HG02943 (cell line): ENCODE data around the gene KIAA2012.
"Not testable (repeated sequence)": the region's sequence is repeated elsewhere in the genome, so short reads cannot be mapped to it uniquely, and the experiment has no call there.

Experiments used
- ATAC-seq: cut with Tn5 transposase; IDR thresholded peaks from one replicate; pipeline ENCODE4 v1.9.1; 2021; ENCODE audit warnings: mild to moderate bottlenecking, low read depth, moderate library complexity; ENCODE audit not compliant: unreplicated experiment

KIAA2012 gene

GRCh38 chr2:202178346-202178958 is 105.4 kb downstream of the KIAA2012 start:
- no peak for ATAC-seq

DNA sequence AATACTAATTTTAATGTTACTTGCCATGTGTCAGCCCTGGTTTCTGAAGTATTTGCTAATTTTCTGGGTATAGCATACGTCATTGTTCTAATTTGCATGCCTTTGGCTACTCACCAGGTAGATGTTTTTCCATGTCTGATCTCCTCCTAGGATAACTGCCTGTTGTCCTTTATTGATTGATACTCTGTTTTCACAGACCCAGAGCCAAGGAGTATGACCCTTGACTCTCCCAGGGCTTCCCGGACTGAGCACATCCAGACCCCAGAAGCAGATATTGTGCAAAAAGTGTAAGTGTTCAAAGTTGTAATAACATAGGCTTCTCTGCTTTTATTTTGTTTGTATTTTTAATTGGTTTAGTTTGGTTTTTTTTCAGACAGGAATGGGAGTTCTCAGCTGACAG is 111.5 kb downstream of the KIAA2012 start:
- ATAC-seq: no peak

- ATAC-seq: no peak
Observed at GRCh38 chr2:202185156-202185555, 112.1 kb downstream of the KIAA2012 start.

GRCh38 chr2:202186641-202187202 is 113.7 kb downstream of the KIAA2012 start:
- ATAC-seq: no peak

DNA sequence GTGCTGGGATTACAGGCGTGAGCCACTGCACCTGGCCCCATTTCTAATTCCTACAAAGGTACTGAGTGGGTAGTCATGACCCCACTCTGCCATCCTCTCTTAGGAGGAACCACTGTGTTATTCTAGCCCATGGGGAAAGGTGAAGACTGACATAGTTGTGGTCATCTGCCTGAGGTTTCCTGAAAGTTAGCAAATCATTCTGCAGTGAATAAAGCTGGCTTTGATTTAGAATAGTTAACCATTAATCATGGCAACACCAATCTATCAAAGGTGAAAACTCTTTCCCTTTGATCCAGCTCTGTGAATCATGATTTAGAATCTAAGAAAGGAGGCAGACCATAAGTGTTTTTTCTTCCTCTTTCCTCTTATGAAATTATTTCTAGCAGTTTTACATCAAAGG is 114.5 kb downstream of the KIAA2012 start:
- ATAC-seq: no peak

DNA sequence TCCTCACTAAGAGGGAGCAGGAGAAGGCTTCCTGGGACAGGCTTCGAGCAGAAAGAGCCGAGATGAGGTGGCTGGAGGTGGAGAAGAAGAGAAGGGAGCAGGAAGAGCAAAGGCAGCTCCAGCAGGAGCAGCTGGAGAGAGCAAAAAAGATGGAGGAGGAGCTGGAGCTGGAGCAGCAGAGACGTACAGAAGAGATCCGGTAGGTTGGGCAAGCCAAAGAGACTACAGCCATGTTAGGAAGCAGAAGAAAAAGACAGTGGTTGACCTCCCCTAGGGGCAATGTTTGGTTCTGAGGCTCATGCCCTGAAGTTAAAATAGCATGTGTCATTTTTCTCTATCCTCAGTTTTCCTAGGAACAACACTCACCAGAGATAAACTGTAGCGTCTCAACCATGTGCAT is 120.2 kb downstream of the KIAA2012 start:
- no peak for ATAC-seq

GRCh38 chr2:202193881-202194353 is 120.9 kb downstream of the KIAA2012 start:
- ATAC-seq: no peak

DNA sequence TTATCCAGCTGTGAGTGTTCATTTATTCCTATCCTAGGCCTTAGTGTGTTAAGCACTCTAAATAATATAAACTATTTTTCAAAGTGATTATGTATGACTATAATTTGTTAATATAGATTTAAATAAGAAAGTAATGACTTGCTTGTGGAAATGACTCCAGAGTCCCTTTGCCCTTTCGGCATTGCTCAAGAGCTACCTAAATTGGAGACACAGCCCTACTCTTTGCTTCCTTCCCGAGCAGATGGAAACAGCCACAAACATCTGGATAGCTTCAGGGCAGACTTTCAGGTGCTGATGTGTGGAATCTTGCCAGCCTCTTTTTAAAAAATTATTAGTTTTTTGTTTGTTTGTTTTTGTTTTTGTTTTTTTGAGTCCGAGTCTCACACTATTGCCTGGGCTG is 121.4 kb downstream of the KIAA2012 start:
- ATAC-seq: no peak

GRCh38 chr2:202196727-202197126 is 123.7 kb downstream of the KIAA2012 start:
- no peak for ATAC-seq

DNA sequence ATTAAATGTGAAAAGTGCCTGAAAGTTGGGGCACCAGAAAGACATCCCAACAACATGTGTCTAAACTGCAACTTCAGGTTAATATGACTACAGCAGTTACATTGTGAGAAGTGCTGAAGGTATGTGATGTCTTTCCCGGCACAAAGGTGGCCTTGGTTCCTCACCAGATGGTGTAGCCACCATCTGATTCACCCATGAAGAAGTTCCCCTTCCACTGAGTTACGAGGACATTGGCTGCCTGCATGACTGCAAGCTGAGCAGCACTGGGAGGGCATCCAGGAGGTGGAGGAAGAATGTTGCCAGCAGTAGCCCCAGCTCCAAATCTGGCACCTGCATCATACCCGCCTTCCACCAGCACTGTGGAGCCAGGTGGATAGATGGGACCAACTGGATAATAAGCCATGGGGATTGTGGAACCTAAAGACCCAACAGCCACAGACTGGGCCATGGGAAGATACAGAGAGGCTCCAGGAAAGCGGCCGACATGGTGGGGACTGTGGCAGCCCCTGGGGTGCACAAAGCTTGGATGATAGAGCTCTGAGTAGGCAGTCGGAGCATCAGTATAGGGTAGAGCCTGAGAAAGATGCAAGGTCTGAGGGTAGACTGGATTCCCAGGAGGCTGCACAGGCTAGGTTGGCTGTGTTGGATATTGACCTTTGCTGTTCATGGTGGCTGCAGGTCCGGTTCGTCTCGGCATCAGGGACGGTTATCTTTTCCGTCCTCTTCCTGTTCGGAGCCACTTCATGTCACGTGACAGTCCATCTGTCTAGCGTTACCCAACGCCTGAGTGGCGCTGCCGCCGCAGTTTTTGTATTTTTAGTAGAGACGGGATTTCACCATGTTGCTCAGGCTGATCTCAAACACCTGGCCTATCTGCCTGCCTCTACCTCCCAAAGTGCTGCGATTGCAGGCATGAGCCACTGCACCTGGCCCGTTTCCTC is 128.4 kb downstream of the KIAA2012 start:
- no peak for ATAC-seq

GRCh38 chr2:202203348-202203747 is 130.3 kb downstream of the KIAA2012 start:
- ATAC-seq: no peak

- no peak for ATAC-seq
Observed at GRCh38 chr2:202204855-202205254, 131.8 kb downstream of the KIAA2012 start.

- ATAC-seq: no peak
Observed at GRCh38 chr2:202208526-202208925, 135.5 kb downstream of the KIAA2012 start.

DNA sequence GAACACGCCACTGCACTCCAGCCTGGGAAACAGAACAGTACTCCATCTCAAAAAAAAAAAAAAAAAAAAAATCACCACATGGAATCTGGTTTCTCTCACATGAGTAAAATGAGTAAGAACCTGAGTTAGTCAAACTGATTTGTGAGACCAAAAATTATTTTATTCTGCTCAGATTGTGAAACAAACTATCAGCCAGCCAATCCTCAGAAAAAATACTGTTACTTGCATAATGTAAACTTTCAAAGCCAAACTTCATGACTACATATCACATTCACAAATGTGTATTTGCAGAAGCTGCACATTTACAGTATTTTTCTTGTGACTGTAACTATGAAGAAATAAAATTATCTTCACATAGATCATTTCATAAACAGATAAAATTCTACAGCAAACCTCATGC is 142.1 kb downstream of the KIAA2012 start:
- no peak for ATAC-seq

DNA sequence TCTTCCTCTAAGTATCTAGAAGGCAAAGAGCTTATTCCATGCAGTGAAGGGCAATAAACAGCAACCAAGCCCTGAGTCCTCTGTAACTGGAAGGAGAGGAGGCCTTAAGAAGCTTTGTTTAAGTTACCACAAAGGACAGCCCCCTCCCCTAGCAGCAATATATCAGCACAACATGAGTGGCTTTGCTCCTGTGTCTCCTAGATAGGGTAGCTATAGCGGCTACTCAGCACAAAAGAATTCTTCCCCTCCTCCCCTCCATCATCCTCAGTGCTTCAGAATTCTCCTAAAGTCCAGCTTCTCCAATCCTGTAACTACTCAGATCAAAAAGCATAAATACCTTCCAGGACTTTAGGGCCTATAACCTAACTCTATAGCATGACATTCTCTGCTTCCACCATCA is 148.8 kb downstream of the KIAA2012 start:
- no peak for ATAC-seq

DNA sequence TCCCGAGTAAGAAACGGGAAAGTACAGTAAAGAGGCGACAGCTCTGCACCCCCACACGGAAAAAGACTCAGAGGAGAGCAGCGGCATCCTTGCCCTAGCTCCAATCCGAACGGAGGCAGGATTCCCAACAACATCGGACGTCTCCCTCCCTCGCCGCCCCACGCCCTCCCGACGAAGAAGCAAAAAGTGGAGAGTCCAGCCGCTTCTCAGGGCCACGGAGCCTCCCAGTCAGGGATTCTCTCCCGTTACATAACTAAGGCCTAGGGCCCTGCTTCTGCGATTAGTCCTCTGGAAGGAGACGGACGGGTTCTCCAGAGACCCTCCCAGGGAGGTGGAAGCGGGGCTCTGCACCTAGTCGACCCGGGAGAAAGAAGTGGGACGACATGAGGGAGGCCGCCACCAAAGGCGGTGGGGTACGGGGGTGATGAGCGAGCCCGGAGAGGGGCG is 164.8 kb downstream of the KIAA2012 start:
- peak; percentile 30 for ATAC-seq

GRCh38 chr2:202238234-202239197 is 165.5 kb downstream of the KIAA2012 start, which contains the start of gene SUMO1:
Gene SUMO1, minus strand, starts transcription at chr2:202238597. Its CDS starts 146 bp downstream, at chr2:202238451.
- peak; percentile 96 for ATAC-seq

DNA sequence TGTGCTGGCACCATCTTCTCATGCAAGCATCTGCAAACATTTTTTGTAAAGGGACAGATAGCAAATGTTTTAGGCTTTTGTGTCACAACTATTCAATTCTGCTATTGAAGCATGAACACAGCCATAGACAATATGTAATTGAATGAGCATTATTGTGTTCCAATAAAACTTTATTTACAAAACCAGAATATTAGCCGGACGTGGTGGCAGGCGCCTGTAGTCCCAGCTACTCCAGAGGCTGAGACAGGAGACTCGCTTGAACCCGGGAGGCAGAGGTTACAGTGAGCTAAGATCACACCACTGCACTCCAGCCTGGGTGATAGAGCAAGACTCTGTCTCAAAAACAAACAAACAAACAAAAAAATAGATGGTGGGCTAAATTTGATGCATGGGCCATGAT is 174.7 kb downstream of the KIAA2012 start:
- ATAC-seq: not testable (repeated sequence)

- no peak for ATAC-seq
Observed at GRCh38 chr2:202249521-202250253, 176.6 kb downstream of the KIAA2012 start.
